ENCODE data around the gene TMEM51. TPM values are rescaled to one million over a fixed set of nuclear protein-coding genes. Genes with fewer than 3 reads are reported as not detected.

The TMEM51 gene
- total and polyA plus RNA-seq, 2 donors: 3.4 to 9.7 TPM

DNA sequence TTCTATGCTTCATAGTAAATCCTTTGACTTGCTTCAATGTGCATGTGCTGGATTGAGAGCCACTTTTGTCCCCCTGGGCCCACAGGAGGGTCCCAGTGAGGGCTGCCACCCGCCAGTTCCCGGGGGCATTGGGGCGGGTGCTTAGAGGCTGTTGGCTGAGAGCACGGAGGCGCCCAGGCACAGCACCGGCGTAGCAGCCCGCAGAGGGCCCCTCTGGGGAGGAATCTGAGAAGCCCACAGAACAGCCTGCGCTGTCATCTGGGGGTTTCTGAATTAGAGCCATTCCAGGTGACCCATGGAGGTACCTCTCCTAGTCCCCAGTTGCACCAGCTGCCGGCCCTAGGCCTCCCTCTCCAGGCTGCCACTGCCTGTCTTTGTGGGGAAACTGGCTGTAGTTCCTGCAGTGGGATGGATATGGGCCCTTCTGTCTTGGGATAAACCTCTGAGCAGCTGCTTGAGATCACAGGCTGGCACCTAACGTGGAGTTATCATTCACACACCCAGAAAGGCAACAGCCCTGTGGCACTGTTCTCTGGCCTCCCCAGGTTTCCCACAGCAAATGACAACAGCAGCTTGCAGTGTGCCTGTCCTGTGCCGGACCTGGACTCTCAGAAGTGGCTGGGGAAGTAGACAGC lies 39.5 kb downstream of the TMEM51 start:
- 87% methylated on average over 12 of the region's 12 CpGs for WGBS

DNA sequence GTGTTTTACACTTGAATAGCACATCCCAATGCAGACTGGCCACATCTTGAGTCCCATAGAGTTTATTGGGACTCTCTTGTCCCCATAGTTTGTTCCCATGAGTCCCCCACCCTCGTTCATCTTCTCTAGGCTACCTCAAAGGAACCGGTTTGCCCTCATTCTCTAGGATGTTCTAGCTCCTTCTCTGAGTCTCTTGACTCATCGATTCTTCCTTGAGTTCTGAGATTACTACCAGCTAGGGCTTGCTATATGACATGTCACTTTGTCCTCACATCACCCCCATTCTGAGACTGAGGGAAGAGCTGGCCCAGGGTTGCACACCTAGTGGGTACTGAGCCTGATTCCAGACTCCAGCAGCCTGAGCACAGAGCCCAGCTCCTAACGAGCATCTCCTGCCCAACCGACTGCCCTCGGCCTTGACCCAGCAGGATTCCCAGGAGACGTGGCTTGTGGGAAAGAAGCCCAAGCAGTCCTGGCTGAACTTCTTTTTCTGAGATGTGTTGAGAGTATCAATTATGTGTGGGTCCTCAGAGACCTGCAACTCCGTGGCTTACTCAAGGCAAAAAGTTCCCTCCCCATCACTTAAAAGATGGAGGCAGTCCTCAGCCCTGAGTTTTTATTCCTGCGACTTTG lies 42.0 kb downstream of the TMEM51 start:
- no peak overlapping the region for H3K4me3 ChIP-seq (ENCODE audit: low read length in 2 of 2)
- no peaks in the 10 kb centered on the region for H3K9me3 ChIP-seq (ENCODE audit: control insufficient read depth in 2 of 2, insufficient read depth in 1 of 2, low read length in 1 of 2)
- no peak overlapping the region for H3K27ac ChIP-seq (ENCODE audit: low read depth in 1 of 2, low read length in 1 of 2)
- H3K4me1 ChIP-seq (ENCODE audit: control insufficient read depth in 2 of 2, insufficient read depth in 2 of 2, low read length in 2 of 2): no peaks in the 10 kb centered on the region
- no peaks in the 10 kb centered on the region for H3K27me3 ChIP-seq (ENCODE audit: control insufficient read depth in 2 of 2, insufficient read depth in 1 of 2, low read length in 1 of 2)
- DNase-seq (ENCODE audit: low read depth in 6 of 9, low spot score in 9 of 9): no peak
- WGBS: 83% methylated on average over 9 of the region's 9 CpGs
- H3K36me3 ChIP-seq (ENCODE audit: control insufficient read depth in 2 of 2, insufficient read depth in 2 of 2, low read length in 1 of 2): no peaks in the 10 kb centered on the region

More for the DNA sequence above, 39.5 kb downstream of the TMEM51 start:
- Histone ChIP-seq H3K9me3 (ENCODE audit: control insufficient read depth in 2 of 2, insufficient read depth in 1 of 2, low read length in 1 of 2) (peaks cover 0 to 1% of the 10 kb centered on the region in 2 donors), H3K27ac (ENCODE audit: low read depth in 1 of 2, low read length in 1 of 2) (no peak overlapping the region), H3K36me3 (ENCODE audit: control insufficient read depth in 2 of 2, insufficient read depth in 2 of 2, low read length in 1 of 2) (no peaks in the 10 kb centered on the region), H3K4me3 (ENCODE audit: low read length in 2 of 2) (no peak overlapping the region), H3K27me3 (ENCODE audit: control insufficient read depth in 2 of 2, insufficient read depth in 1 of 2, low read length in 1 of 2) (no peaks in the 10 kb centered on the region), H3K4me1 (ENCODE audit: control insufficient read depth in 2 of 2, insufficient read depth in 2 of 2, low read length in 2 of 2) (no peaks in the 10 kb centered on the region)
- DNase-seq (ENCODE audit: low read depth in 6 of 9, low spot score in 9 of 9): no peak

DNA sequence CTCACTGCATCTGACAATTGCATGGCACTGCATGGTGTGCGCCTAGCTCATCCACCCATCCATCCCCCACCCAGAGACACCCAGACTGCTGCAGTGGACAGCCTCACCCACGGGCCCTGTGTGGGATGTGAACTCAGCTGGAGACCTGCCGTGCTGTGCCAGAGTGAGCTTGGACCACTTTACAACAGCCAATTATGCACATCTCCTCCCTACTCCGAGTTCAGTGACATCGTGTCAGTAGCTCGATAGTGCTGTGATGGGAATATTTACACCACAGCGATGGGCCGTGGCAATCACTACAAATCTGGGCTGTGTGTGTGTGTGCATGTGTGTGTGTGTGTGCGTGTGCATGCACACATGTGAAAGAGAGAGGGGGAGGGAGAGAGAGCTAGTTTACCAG lies 42.5 kb downstream of the TMEM51 start:
- H3K36me3 ChIP-seq (ENCODE audit: control insufficient read depth in 2 of 2, insufficient read depth in 2 of 2, low read length in 1 of 2): no peaks in the 10 kb centered on the region
- DNase-seq (ENCODE audit: low read depth in 6 of 9, low spot score in 9 of 9): no peak
- no peak overlapping the region for H3K4me3 ChIP-seq (ENCODE audit: low read length in 2 of 2)
- WGBS: 84% methylated on average over 9 of the region's 9 CpGs
- H3K9me3 ChIP-seq (ENCODE audit: control insufficient read depth in 2 of 2, insufficient read depth in 1 of 2, low read length in 1 of 2): no peaks in the 10 kb centered on the region
- no peaks in the 10 kb centered on the region for H3K4me1 ChIP-seq (ENCODE audit: control insufficient read depth in 2 of 2, insufficient read depth in 2 of 2, low read length in 2 of 2)
- no peak overlapping the region for H3K27ac ChIP-seq (ENCODE audit: low read depth in 1 of 2, low read length in 1 of 2)
- no peaks in the 10 kb centered on the region for H3K27me3 ChIP-seq (ENCODE audit: control insufficient read depth in 2 of 2, insufficient read depth in 1 of 2, low read length in 1 of 2)

DNA sequence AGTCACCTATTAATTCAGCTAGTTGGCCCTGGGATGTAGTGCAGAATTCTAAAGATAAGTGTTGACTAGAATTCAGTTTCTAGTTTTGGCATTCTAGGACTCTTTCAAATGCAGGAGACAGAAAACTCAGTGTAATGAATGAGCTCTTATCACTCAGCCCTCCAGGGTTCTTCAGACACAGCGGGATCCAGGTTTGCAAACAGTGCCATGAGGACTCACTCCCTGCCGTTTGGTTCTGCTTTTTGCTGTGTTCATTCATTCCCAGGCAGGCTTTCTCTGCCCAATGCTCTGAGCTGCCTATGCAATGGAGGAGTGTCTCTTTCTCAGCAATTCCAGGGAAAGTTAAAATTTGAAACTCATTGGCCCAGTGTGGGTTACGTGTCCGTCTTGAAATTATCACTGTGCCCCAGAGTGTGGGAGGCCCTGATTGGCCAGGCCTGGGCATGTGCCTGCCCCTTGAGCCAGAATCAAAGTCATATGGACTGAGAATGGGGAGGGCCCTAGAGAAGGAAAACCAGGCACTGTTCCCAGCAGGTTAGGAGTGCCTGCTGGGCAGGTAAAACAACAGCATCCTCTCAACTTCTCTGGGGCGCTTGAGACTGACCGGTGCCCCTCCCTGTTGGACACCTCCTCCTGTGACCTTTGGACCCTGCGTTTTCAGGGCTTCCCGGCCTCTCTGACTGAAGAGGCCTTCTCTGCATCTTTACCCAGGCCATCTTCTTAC lies 43.4 kb downstream of the TMEM51 start:
- Histone ChIP-seq H3K36me3 (ENCODE audit: control insufficient read depth in 2 of 2, insufficient read depth in 2 of 2, low read length in 1 of 2) (no peaks in the 10 kb centered on the region), H3K4me1 (ENCODE audit: control insufficient read depth in 2 of 2, insufficient read depth in 2 of 2, low read length in 2 of 2) (no peaks in the 10 kb centered on the region), H3K27ac (ENCODE audit: low read depth in 1 of 2, low read length in 1 of 2) (no peak overlapping the region), H3K9me3 (ENCODE audit: control insufficient read depth in 2 of 2, insufficient read depth in 1 of 2, low read length in 1 of 2) (no peaks in the 10 kb centered on the region), H3K27me3 (ENCODE audit: control insufficient read depth in 2 of 2, insufficient read depth in 1 of 2, low read length in 1 of 2) (no peaks in the 10 kb centered on the region), H3K4me3 (ENCODE audit: low read length in 2 of 2) (no peak overlapping the region)
- no peak for DNase-seq (ENCODE audit: low read depth in 6 of 9, low spot score in 9 of 9)
- WGBS: 93% methylated on average over 8 of the region's 8 CpGs

DNA sequence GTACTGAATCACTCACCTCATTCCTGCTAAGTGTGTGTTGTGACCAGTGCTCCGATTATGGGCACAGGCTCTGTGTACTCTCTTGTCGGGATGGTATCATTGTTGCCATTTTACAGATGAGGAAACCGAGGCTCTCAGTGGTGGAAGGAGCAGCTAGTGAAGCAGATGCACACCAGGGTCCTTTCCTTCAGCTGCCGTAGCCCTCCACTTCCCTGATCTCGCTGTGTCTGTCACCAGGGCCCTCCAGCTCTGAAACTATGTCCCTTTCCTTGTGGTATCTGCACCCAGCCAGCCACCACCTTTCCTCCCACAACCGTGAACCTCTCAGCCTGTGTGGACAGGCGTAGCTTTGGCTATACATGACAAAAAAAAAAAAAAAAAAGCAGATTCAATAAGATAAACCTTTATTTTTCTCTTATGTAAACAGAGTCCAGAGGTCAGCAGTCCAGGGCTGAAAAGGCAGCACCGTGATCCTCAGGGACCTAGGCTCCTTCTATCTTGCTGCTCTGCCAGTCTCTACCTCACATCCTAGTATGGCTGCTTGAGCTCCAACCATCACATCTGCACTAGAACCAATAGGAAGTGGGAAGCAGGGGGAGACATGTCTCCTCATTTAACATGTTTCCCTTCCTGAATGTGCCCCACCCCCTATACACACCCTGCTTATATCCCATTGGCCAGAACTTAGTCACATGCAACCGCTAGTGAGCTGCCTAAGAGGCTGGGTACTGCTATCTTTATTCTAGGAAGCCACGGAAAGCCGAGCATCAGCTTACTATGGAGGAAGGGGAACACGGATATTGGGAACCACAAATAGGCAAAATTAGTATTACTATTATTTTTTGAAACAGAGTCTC lies 44.3 kb downstream of the TMEM51 start:
- Histone ChIP-seq H3K9me3 (ENCODE audit: control insufficient read depth in 2 of 2, insufficient read depth in 1 of 2, low read length in 1 of 2) (no peaks in the 10 kb centered on the region), H3K36me3 (ENCODE audit: control insufficient read depth in 2 of 2, insufficient read depth in 2 of 2, low read length in 1 of 2) (no peaks in the 10 kb centered on the region), H3K27ac (ENCODE audit: low read depth in 1 of 2, low read length in 1 of 2) (no peak overlapping the region), H3K4me1 (ENCODE audit: control insufficient read depth in 2 of 2, insufficient read depth in 2 of 2, low read length in 2 of 2) (no peaks in the 10 kb centered on the region), H3K4me3 (ENCODE audit: low read length in 2 of 2) (no peak overlapping the region), H3K27me3 (ENCODE audit: control insufficient read depth in 2 of 2, insufficient read depth in 1 of 2, low read length in 1 of 2) (no peaks in the 10 kb centered on the region)
- no peak for DNase-seq (ENCODE audit: low read depth in 6 of 9, low spot score in 9 of 9)
- WGBS: 89% methylated on average over 12 of the region's 12 CpGs

DNA sequence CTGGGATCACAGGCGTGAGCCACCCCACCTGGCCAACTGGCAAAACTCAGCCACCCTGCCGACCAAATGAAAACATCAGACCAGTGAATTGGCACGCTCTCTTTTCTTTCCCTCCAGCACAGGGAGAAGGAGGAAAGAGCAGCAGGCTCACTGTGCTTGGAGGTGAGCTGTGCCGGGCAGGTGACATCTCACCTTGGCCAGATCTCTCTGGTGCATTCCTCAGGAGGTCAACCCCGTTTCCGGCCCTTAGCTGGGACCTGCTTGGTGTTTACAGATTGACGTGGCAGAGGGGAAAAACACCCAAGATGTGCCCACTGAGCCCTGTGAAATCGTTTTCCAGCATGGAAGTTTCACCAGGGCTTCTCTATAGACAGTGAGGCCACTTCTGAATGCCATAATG lies 45.1 kb downstream of the TMEM51 start:
- no peaks in the 10 kb centered on the region for H3K4me1 ChIP-seq (ENCODE audit: control insufficient read depth in 2 of 2, insufficient read depth in 2 of 2, low read length in 2 of 2)
- no peaks in the 10 kb centered on the region for H3K9me3 ChIP-seq (ENCODE audit: control insufficient read depth in 2 of 2, insufficient read depth in 1 of 2, low read length in 1 of 2)
- WGBS: 97% methylated on average over 8 of the region's 8 CpGs
- no peak for DNase-seq (ENCODE audit: low read depth in 6 of 9, low spot score in 9 of 9)
- no peak overlapping the region for H3K4me3 ChIP-seq (ENCODE audit: low read length in 2 of 2)
- H3K27ac ChIP-seq (ENCODE audit: low read depth in 1 of 2, low read length in 1 of 2): no peak overlapping the region
- no peaks in the 10 kb centered on the region for H3K36me3 ChIP-seq (ENCODE audit: control insufficient read depth in 2 of 2, insufficient read depth in 2 of 2, low read length in 1 of 2)
- H3K27me3 ChIP-seq (ENCODE audit: control insufficient read depth in 2 of 2, insufficient read depth in 1 of 2, low read length in 1 of 2): no peaks in the 10 kb centered on the region

DNA sequence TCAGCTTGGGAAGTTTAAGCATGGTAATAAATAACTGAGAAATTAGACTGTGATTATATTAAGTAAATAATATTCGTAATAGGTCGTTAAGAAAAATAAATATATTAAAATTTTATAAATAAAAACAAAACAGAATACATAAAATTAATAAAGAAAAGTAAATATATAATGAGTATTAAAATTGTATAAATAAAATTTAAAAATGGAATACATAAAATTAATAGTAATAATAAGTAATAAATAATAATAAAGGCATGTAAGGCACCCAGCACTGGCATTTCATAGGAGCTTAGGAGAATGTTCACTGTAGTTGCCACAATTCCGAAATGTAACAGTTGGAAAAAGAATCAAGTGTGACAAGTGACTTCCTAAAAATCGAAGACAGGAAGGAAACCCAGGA lies 47.7 kb downstream of the TMEM51 start:
- no peak overlapping the region for H3K27ac ChIP-seq (ENCODE audit: low read depth in 1 of 2, low read length in 1 of 2)
- 86% methylated on average over 4 of the region's 4 CpGs for WGBS
- no peak overlapping the region for H3K4me3 ChIP-seq (ENCODE audit: low read length in 2 of 2)

DNA sequence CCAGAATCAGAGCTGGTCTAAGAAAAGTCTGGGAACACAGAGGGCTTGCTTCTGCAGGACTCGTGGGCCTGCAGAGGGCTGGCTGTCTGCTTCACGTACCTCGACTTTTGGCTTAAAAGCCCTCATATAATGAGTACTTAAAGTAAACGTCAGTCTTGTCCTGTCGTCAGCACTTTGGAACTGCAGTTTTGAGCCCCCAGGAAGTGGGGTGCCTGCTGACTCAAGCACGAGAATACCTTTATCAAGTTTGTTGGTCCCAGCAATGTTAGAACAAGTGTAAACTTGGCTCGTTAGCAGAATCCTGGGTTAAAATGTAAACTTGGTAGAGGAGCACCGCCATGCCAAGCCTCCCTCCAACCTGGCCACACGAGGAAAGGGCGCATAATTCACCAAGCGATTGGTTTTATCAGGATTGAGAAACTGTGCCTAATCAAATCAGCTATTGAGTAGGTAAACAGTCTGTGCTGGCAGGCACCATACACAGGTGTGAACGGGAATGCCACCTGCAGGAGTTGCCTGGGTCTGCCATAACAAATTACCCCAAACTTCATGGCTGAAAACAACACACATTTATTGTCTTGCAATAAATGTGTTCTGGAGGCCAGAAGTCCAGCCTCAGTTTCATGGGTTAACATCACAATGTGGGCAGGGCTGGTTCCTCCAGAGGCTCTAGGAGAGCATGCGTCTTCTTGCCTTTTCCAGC lies 48.5 kb downstream of the TMEM51 start:
- WGBS: 97% methylated on average over 13 of the region's 13 CpGs
- Histone ChIP-seq H3K27ac (ENCODE audit: low read depth in 1 of 2, low read length in 1 of 2) (no peak overlapping the region), H3K4me1 (ENCODE audit: control insufficient read depth in 2 of 2, insufficient read depth in 2 of 2, low read length in 2 of 2) (no peaks in the 10 kb centered on the region), H3K9me3 (ENCODE audit: control insufficient read depth in 2 of 2, insufficient read depth in 1 of 2, low read length in 1 of 2) (no peaks in the 10 kb centered on the region), H3K4me3 (ENCODE audit: low read length in 2 of 2) (no peak overlapping the region), H3K36me3 (ENCODE audit: control insufficient read depth in 2 of 2, insufficient read depth in 2 of 2, low read length in 1 of 2) (no peaks in the 10 kb centered on the region), H3K27me3 (ENCODE audit: control insufficient read depth in 2 of 2, insufficient read depth in 1 of 2, low read length in 1 of 2) (no peaks in the 10 kb centered on the region)
- DNase-seq (ENCODE audit: low read depth in 6 of 9, low spot score in 9 of 9): no peak

More for the DNA sequence above, 47.7 kb downstream of the TMEM51 start:
- H3K4me1 ChIP-seq (ENCODE audit: control insufficient read depth in 2 of 2, insufficient read depth in 2 of 2, low read length in 2 of 2): no peaks in the 10 kb centered on the region
- no peaks in the 10 kb centered on the region for H3K9me3 ChIP-seq (ENCODE audit: control insufficient read depth in 2 of 2, insufficient read depth in 1 of 2, low read length in 1 of 2)
- no peaks in the 10 kb centered on the region for H3K27me3 ChIP-seq (ENCODE audit: control insufficient read depth in 2 of 2, insufficient read depth in 1 of 2, low read length in 1 of 2)
- DNase-seq (ENCODE audit: low read depth in 6 of 9, low spot score in 9 of 9): no peak
- no peaks in the 10 kb centered on the region for H3K36me3 ChIP-seq (ENCODE audit: control insufficient read depth in 2 of 2, insufficient read depth in 2 of 2, low read length in 1 of 2)

Measured in thymus (tissue), 11 donors.